Coronary artery (tissue), 2 donors: ENCODE measurements around the gene LGALSL.

Source experiments
- DNase-seq: peaks from one replicate; pipeline ENCODE4 v3.0.0-alpha.2; 2017; ENCODE audit warnings: low spot score
- H3K27ac ChIP-seq, 2 donors: fragments of 200-600 bp; sonication (generic); one replicate each; pipeline ENCODE4 v1.5.1; 2016 to 2019
- H3K4me3 ChIP-seq: fragments of 200-600 bp; sonication (generic); 2 replicates; pipeline ENCODE4 v1.5.1; 2016; ENCODE audit warnings: mild to moderate bottlenecking, moderate library complexity
- TF ChIP-seq, protein P1 (sequence below): fragments of 200-600 bp; sonication (generic); IDR thresholded peaks from one replicate; pipeline ENCODE4 v1.5.1; 2019; ENCODE audit warnings: antibody characterized with exemption

Gene LGALSL

DNA sequence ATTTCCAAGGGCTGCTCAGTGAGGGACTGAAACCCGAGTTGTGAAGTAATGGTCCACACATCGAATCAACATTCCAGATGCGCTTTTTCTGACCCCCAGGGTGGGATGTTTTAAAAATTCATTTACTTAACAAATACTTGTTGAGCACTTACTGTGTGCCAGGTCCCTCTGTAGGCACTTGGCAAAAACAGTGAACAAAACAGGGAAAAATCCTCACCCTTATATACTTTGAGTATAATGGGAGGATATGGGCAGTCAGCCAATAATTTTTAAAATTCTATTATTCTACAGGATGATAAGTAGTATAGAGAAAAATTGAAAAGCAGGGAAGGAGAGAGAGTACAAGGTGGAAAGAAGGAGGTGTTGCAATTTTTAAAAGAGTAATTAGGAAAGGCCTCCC lies 38.9 kb downstream of the LGALSL start:
- no peak for DNase-seq
- TF ChIP-seq, protein P1, sequence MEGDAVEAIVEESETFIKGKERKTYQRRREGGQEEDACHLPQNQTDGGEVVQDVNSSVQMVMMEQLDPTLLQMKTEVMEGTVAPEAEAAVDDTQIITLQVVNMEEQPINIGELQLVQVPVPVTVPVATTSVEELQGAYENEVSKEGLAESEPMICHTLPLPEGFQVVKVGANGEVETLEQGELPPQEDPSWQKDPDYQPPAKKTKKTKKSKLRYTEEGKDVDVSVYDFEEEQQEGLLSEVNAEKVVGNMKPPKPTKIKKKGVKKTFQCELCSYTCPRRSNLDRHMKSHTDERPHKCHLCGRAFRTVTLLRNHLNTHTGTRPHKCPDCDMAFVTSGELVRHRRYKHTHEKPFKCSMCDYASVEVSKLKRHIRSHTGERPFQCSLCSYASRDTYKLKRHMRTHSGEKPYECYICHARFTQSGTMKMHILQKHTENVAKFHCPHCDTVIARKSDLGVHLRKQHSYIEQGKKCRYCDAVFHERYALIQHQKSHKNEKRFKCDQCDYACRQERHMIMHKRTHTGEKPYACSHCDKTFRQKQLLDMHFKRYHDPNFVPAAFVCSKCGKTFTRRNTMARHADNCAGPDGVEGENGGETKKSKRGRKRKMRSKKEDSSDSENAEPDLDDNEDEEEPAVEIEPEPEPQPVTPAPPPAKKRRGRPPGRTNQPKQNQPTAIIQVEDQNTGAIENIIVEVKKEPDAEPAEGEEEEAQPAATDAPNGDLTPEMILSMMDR, result no peak
- no peak overlapping the region for H3K27ac ChIP-seq
- H3K4me3 ChIP-seq, result no peak overlapping the region

DNA sequence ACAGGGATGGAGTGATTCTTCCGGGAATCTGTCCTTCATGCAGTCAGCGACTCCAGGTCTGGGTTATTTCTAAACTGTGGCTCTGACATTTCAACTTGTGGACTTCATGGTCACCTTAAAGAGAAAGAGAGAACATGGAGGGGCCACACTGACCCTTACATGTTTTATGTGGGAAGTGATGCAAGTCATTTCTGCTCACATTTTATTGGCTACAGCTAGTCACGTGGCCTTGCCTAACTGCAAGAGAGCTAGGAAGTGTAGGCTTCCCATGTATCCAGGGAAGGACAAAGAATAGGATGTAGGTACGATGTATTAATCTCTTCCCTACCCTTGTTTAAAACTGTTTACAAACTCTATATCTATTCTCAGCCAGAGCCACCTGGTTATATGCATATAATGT lies 39.8 kb downstream of the LGALSL start:
- Histone ChIP-seq H3K4me3 (no peak overlapping the region), H3K27ac (no peak overlapping the region)
- no peak for DNase-seq
- TF ChIP-seq, protein P1, result no peak

DNA sequence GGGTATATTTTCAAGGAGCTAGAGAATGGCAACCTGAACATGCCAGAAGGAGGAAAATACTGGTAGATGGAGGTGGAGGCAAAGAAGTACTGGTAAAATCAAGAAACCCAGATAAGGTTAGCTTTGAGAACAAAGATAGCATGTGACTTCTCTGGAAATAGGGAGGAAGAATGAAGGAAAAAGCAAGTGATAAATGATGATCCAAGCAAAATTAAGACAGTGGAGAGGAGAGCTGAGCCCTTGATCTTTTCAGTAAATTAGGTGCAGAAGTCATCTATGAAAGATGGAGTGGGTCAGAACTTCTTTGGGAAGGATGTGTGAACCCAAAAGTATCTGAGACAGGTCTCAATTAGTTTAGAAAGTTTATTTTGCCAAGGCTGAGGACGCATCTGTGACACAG lies 44.5 kb downstream of the LGALSL start:
- TF ChIP-seq, protein P1, result no peak
- DNase-seq, result no peak
- H3K4me3 ChIP-seq, result no peak overlapping the region
- H3K27ac ChIP-seq, result no peak overlapping the region

DNA sequence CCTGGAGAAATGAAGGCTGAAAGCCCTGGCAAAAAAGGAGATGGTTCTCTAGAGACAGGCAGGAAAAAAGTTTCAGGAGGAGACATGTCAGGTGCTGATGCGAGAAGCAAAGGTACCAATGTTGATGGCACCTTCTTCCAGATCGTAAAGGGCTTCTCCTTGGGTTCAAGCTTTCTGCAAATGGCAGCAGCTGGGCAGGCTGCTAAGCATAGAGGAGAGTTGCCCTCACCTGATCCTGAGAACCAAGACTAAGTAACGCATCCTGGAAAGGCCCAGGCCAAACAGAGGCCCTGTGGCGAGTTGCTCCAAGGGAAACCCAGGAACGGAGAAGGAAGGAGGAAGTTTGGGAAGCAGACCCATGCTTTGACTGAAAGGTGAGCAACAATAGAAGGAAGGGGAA lies 46.6 kb downstream of the LGALSL start:
- TF ChIP-seq, protein P1, result no peak
- Histone ChIP-seq H3K27ac (no peak overlapping the region), H3K4me3 (no peak overlapping the region)
- DNase-seq, result no peak

DNA sequence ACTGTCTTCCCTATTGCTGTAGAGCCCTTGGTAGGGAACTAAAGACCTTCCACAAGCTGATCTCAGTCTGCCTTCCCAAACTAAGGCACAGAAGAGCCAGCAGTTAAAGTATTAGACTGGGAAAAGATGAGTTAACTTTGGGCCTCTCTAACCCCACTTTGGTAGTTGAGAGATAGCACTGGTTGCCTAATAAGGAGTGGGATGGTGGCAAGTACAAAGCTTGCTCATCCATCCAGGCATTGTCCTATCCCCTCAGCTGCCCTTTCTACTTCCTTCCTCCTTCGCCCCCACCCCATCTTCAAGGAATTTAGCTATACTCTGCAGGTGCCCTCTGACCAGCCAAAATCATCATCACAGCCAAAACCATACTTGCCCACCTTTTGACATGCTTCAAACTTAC lies 48.0 kb downstream of the LGALSL start:
- TF ChIP-seq, protein P1, result no peak
- no peak overlapping the region for H3K27ac ChIP-seq
- no peak overlapping the region for H3K4me3 ChIP-seq
- no peak for DNase-seq

DNA sequence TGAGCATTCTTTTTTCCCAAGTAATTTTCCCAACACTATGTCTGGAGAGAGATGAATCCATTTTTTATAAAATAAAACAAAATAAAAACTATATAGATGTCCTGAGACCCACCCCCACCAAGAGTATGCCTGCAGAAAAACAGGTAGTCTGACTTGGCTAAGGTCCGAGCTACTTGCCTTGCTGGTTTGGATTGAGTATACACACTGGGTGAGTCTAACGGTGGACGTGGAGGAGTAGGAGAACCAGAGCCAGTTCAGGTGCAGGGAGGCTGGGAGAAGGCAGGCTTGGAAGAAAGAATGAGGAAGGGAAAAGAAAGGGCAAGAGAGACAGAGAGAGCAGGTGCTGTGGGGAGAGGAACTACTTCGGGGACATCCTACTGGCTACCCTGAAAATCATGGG lies 48.9 kb downstream of the LGALSL start:
- TF ChIP-seq, protein P1, result no peak

DNA sequence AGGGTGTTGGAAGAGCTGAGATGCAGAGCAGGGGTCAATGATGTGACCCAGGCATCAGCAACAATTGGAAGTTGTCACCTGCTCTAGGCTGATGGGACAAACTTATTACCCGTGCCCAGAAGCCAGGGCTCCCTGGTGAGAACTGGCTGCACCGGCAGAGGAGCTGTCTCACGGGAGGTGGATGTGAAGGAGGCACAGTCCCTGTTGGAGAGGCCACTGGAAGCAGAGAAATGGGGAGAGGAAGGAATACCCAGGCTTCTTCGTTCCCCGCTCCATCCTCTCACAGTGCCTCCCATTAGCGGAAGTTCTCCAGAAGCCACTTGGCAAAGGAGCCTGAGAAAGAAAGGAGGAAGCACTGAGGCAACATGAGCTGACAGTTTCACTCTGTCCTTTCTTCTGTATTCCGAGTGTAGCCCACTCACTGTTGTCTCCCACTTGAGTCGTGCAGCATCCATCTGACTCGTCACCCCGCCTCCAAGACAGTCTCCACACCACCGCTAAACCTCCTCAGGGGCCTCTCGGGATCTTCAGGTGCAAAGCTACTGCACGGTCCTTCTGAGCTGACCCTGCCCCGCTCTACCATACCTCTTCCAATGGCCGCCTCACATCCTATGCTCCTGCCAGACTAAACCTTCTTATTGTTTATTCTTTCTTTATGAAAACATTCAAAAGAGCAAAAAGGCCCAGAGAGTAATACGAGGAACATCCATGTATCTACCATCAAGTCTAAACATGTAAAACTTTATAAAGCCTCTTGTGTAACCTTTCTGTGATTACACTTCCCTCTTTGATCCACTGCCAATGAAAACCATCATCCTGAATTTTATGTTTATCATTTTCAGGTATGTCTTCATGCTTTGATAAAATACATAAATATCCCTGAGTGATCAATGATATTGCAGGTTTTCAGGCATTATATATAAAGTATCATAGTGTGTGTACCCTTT lies 51.1 kb downstream of the LGALSL start:
- DNase-seq, result no peak
- Histone ChIP-seq H3K27ac (no peak overlapping the region), H3K4me3 (no peak overlapping the region)
- TF ChIP-seq, protein P1, result no peak

More for the DNA sequence above, 48.9 kb downstream of the LGALSL start:
- no peak for DNase-seq
- Histone ChIP-seq H3K4me3 (no peak overlapping the region), H3K27ac (no peak overlapping the region)
